IPS-18a (cell line): ENCODE data around the gene NDST3.

Experiments
- H3K27ac ChIP-seq: one replicate; pipeline ENCODE4 v1.5.1; 2013; ENCODE audit warnings: low read length
- H3K27me3 ChIP-seq: one replicate; pipeline ENCODE4 v1.6.1; 2013; ENCODE audit warnings: mild to moderate bottlenecking, low read length; ENCODE audit not compliant: control insufficient read depth, insufficient read depth
- H3K36me3 ChIP-seq: one replicate; pipeline ENCODE4 v1.6.1; 2013; ENCODE audit warnings: low read depth, low read length; ENCODE audit not compliant: control insufficient read depth
- H3K4me1 ChIP-seq: one replicate; pipeline ENCODE4 v1.6.1; 2013; ENCODE audit warnings: low read depth, low read length; ENCODE audit not compliant: control insufficient read depth
- H3K4me3 ChIP-seq: one replicate; pipeline ENCODE4 v1.5.1; 2013; ENCODE audit warnings: low read length
- H3K9ac ChIP-seq: one replicate; pipeline ENCODE4 v1.6.1; 2013; ENCODE audit warnings: mild to moderate bottlenecking, low read length, moderate library complexity
- H3K9me3 ChIP-seq: one replicate; pipeline ENCODE4 v1.6.1; 2013; ENCODE audit warnings: low read depth, low read length; ENCODE audit not compliant: control insufficient read depth

Gene NDST3

DNA sequence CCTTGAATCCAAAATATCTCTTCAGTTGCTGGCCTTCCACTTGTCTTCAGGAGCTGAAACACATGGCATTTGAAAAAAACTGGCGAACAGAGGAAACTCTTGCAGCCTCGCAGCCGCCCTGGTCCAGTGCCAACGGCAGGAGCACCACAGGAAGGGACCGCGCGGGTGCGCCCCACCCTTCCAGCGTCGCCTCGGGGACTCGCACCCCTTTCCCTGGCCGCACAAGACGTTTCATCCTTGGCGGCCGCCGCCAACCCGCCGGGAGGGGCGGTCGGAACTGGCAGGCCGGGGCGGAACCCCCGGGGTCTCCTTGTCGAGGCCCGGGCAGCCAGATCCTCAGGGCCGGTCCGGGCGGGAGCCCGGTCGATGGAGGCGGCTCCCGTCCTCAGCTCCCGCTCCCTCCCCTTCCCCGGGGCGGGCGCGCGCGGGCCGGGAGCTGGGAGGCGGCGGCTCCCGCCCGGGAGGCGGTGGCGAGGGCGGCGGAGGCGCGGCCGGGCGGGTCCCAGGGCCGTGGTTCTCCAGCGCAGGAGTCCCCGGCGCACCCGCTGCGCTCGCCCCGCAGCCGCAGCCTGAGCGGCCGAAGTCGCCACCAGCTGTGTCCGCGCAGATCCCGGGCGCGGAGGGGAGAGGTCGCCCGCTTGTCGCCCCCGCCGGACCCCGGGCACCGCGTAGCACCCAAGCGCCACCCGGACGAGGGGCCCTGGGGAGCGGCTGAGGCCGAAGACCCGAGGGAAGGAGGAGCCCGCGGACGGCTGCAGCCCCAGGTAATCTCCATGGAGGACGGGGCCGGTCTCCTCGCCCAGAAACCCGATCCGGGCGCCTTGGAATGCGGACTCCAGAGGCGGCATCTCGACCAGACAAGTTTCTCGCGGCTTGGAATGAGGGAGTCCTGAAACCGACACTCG lies 886 bp upstream of the NDST3 start:
- Histone ChIP-seq H3K9me3 (no peaks in the 10 kb centered on the region), H3K4me1 (no peaks in the 10 kb centered on the region), H3K36me3 (no peaks in the 10 kb centered on the region), H3K27me3 (peaks cover 7% of the 10 kb centered on the region), H3K27ac (no peak overlapping the region), H3K4me3 (peak overlapping the region; percentile 81), H3K9ac (peak overlapping the region; percentile 7)

DNA sequence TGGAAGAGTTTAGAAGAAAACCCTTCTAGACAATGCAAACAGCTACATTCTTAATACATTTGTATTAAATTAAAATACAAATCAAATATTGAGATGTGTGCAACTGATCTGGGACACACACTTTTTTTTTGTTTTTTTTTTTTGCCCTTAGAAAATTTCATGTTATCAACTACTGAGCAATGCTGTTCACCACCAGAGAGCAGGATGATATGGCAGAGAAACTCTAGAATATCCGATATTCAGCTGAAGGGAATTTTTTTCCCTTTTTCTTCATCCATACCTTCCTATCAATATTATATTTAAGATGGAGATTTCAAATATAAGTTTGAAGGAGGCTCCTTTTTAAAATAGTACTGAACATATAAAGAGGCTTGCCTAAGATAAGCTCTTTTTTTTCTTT lies 1.0 kb downstream of the NDST3 start:
- H3K9me3 ChIP-seq = no peaks in the 10 kb centered on the region
- H3K27ac ChIP-seq = no peak overlapping the region
- no peaks in the 10 kb centered on the region for H3K4me1 ChIP-seq
- peaks cover 7% of the 10 kb centered on the region for H3K27me3 ChIP-seq
- no peaks in the 10 kb centered on the region for H3K36me3 ChIP-seq
- H3K9ac ChIP-seq = no peak overlapping the region
- H3K4me3 ChIP-seq = no peak overlapping the region

DNA sequence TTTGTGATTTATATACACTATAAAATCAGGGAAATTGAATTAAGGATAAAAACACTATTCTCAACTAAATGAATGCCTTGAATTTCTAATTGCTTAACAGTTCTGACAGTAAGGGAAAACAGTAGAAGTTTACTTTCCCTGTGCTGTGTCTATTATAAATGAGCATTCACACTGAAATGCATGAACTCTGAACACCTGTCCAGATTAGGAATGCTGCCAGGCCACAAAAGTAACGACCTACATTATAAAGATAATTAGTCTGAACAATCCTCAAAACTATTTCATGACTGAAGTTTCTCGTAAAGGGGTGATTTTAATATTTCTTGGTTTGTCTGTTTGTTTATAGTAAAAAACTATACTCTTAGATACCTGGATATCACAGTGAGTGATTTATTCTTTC lies 2.0 kb downstream of the NDST3 start:
- H3K36me3 ChIP-seq = no peaks in the 10 kb centered on the region
- H3K27ac ChIP-seq = no peak overlapping the region
- peaks cover 7% of the 10 kb centered on the region for H3K27me3 ChIP-seq
- H3K9ac ChIP-seq = no peak overlapping the region
- H3K4me3 ChIP-seq = no peak overlapping the region
- no peaks in the 10 kb centered on the region for H3K4me1 ChIP-seq
- no peaks in the 10 kb centered on the region for H3K9me3 ChIP-seq

DNA sequence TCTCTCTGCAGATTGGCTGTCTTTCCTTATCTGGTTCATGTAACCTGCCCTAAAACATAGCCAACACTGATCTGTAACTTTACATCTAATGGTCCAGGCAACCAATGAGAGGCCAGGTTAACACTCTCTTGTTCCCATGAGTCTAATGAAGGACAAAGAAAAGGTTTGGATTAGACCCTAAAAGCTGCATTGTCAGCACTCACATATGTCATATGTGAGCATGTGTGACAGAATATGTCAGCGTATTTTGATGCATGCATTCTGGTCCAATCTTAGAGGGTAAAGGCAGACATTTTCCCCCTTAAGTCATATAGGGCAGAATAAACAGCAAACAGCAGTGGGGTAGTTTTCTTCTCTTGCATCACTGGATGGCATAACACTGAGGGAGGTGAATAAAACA lies 3.7 kb downstream of the NDST3 start:
- Histone ChIP-seq H3K4me1 (no peaks in the 10 kb centered on the region), H3K4me3 (no peak overlapping the region), H3K36me3 (no peaks in the 10 kb centered on the region), H3K27me3 (peaks cover 1% of the 10 kb centered on the region), H3K9ac (no peak overlapping the region), H3K27ac (no peak overlapping the region), H3K9me3 (no peaks in the 10 kb centered on the region)

DNA sequence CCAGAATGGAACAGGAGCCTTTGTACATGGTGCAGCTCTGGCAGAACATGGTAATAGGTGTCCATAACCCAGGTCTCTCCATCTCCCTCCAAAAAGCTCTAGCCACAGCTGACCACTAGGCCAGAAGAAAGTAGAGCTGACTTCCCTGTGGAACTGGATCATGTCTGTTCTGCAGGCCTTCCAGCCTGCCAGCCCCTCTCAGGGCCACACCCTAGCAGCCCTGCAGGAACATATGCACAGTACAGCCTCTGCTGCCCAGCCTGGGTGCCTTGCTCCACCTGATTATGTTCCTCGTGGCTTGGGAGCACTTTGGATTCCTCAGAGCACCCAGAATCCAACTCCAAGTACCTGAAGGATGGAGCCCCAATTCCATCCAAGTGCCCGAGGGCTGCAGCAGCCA lies 12.0 kb downstream of the NDST3 start:
- Histone ChIP-seq H3K4me3 (no peak overlapping the region), H3K36me3 (no peaks in the 10 kb centered on the region), H3K9ac (no peak overlapping the region), H3K4me1 (no peaks in the 10 kb centered on the region), H3K27me3 (no peaks in the 10 kb centered on the region), H3K27ac (no peak overlapping the region), H3K9me3 (peaks cover 5% of the 10 kb centered on the region)

DNA sequence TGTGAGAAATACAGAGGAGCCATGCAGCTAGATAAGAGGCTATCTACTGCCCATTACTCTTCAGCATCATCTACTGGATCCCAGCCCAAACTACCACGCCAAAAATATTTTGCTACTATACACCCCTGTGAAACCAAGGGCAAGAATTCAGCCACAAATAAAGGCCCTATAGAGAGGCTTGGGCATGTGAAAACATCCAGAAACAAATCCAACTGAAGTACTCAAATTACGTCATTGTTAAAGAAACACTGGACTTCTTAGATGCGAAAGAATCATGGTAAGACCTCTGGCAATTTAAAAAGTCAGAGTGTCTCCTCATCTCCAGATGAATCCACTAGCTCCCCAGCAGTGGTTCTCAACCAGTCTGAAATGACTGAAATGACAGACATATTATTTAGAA lies 12.8 kb downstream of the NDST3 start:
- Histone ChIP-seq H3K9me3 (peaks cover 5% of the 10 kb centered on the region), H3K27ac (no peak overlapping the region), H3K4me1 (no peaks in the 10 kb centered on the region), H3K36me3 (no peaks in the 10 kb centered on the region), H3K9ac (no peak overlapping the region), H3K4me3 (no peak overlapping the region), H3K27me3 (no peaks in the 10 kb centered on the region)

DNA sequence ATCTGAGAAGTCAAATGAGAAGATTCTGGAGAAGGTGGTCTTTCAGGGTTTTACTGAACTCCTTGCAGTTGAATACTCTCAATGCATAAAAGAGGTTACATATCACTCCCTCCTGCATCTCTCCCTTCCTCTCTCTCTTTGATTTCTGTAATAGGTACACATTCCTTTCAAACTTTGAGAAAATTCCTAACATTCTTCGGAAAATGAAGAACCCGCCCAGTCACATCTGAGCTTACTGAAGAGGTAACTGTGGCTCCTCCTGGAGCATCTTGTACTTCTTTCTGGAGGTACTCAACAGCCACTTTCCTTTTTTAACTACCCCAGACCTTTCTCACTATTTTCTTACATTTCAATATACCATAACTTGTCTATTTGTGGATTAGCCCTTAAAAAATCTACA lies 24.7 kb downstream of the NDST3 start:
- H3K27ac ChIP-seq = no peak overlapping the region
- no peaks in the 10 kb centered on the region for H3K4me1 ChIP-seq
- no peak overlapping the region for H3K9ac ChIP-seq
- H3K4me3 ChIP-seq = no peak overlapping the region
- no peaks in the 10 kb centered on the region for H3K9me3 ChIP-seq
- H3K36me3 ChIP-seq = no peaks in the 10 kb centered on the region
- no peaks in the 10 kb centered on the region for H3K27me3 ChIP-seq

DNA sequence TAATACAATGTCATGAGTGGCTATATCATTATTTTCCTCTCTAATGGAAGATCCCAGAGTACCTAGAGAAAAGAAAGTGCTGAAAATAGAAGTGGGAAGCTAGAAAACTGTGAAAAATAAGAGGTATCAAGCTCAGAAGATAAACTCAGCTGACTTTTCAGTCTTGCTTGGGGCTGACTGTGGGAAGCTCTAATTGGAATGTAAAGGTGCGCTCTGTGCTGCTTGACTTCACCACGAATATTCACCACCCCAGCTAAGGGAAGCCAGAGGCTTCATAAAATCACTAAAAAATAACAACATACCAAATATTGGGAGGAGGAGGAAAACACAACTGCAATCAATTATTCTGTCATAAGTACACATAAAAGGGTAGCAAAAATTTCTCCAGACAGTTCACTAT lies 25.1 kb downstream of the NDST3 start:
- H3K36me3 ChIP-seq = no peaks in the 10 kb centered on the region
- H3K9me3 ChIP-seq = no peaks in the 10 kb centered on the region
- H3K4me1 ChIP-seq = no peaks in the 10 kb centered on the region
- no peak overlapping the region for H3K27ac ChIP-seq
- H3K4me3 ChIP-seq = no peak overlapping the region
- no peak overlapping the region for H3K9ac ChIP-seq
- H3K27me3 ChIP-seq = no peaks in the 10 kb centered on the region

DNA sequence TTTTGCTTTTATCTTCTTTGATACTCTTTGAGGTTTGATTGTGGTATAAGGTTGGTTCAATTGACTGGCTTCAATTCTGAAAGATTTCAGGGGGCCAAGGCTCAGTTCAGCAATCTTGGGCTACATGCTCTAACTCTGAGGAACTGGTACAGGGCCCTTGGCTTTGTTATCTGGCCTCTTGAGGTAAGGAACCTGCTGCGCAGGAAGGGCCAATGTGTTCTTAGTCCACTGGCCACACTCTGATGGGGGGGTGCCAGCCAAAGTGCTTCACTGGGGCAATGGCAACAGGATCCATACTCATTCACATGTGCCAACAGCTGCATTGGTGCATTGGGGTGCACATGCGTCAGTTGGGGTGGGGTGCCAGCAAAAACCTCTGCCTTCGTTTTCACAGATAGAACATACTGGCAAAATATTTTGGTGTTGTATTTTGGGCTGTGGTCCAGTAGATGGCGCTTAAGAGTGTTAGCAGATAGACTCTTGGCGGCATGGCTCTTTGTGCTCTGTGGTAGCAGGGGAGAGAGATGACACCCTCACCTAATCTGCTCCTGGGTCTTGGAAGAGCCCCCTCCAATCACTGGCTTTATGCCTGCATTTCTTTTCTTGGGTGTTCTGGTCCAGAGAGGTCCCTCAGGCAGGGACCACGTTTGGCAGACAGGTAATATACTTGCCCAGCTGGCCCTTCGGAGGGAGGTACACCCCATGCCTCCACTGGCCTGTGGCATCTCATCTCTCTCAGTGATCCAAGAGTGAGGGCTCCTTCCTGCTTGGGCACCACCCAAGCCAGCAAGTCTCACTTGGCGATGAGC lies 42.9 kb downstream of the NDST3 start:
- Histone ChIP-seq H3K4me3 (no peak overlapping the region), H3K36me3 (no peaks in the 10 kb centered on the region), H3K9me3 (no peaks in the 10 kb centered on the region), H3K9ac (no peak overlapping the region), H3K27me3 (no peaks in the 10 kb centered on the region), H3K4me1 (no peaks in the 10 kb centered on the region), H3K27ac (no peak overlapping the region)

DNA sequence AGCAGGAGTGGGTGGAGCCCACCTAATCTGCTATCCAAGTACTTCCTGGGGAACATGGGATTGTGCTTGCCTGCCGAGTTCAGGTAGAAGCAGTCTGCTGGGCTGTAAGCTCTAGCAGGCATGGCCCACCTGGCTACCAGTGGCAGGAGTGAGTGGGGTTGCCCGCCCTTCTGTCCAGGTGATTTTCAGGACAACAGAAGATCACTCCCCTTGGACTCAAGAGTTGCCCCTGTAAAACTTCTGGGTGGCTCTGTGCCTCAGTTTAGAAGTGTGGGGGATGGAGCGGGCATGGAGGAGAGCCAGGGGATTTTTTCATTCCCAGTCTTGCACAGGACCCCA lies 43.5 kb downstream of the NDST3 start:
- Histone ChIP-seq H3K9ac (no peak overlapping the region), H3K4me3 (no peak overlapping the region), H3K4me1 (no peaks in the 10 kb centered on the region), H3K27me3 (no peaks in the 10 kb centered on the region), H3K27ac (no peak overlapping the region), H3K9me3 (no peaks in the 10 kb centered on the region), H3K36me3 (no peaks in the 10 kb centered on the region)

DNA sequence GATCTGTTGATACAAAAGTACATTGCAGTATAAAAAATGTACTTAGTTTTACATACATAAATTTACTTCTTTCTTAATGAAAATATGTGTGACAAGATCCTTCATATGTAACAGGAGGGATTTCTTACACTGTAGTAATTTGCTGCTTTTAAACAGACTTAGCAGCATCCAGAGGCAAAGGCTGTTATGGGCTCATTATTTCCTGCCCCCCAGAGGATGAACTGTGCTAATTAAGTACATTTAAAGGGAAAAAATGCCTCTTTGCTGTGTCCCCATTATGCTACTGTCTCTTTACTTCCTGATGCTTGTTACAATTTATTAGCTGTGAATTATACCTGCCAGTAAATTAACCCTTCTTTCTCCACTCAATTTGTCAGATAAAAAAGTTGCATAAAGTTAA lies 47.1 kb downstream of the NDST3 start:
- no peaks in the 10 kb centered on the region for H3K36me3 ChIP-seq
- H3K27me3 ChIP-seq = no peaks in the 10 kb centered on the region
- no peak overlapping the region for H3K27ac ChIP-seq
- H3K9ac ChIP-seq = no peak overlapping the region
- no peak overlapping the region for H3K4me3 ChIP-seq
- no peaks in the 10 kb centered on the region for H3K9me3 ChIP-seq
- H3K4me1 ChIP-seq = peaks cover 8% of the 10 kb centered on the region

DNA sequence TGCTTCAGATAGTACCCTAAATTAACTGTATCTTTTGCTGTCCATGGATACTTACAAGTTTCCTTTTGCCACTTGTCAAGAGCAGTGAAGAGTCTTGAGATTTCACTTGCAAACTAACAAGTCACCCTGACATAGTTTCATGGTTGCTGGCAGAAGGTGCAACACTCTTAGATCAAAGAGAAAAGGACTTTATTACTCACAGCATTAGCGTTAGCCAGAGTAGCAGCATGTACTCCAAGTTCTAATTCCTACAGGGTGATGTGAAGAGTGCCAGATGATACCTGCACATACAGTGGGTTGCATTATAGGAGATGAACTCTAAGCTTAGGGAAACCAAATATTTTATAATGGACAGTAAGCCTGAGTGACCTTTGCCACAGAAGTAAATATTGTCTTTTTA lies 47.9 kb downstream of the NDST3 start:
- H3K9ac ChIP-seq = no peak overlapping the region
- no peak overlapping the region for H3K27ac ChIP-seq
- peaks cover 15% of the 10 kb centered on the region for H3K4me1 ChIP-seq
- H3K27me3 ChIP-seq = no peaks in the 10 kb centered on the region
- no peak overlapping the region for H3K4me3 ChIP-seq
- no peaks in the 10 kb centered on the region for H3K36me3 ChIP-seq
- no peaks in the 10 kb centered on the region for H3K9me3 ChIP-seq
